ENCODE data around the gene ERGIC1. TPM values are rescaled to one million over a fixed set of nuclear protein-coding genes. Genes with fewer than 3 reads are reported as not detected.

The ERGIC1 gene
- polyA plus RNA-seq, 1 donor from 2014 or later: 59.1 TPM

- Histone ChIP-seq H3K9ac (ENCODE audit: low read length) (no peak overlapping the region), H3F3A (ENCODE audit: insufficient read depth, low read length, poor library complexity, severe bottlenecking) (no peaks in the 10 kb centered on the region), H3K4me3 (ENCODE audit: low read length) (no peak overlapping the region), H2AFZ (ENCODE audit: low read depth, low read length) (no peak overlapping the region), H3K9me2 (ENCODE audit: insufficient read depth, low read length) (no peaks in the 10 kb centered on the region), H3K36me3 (ENCODE audit: insufficient read depth, low read length) (no peaks in the 10 kb centered on the region), H3K27me3 (ENCODE audit: insufficient read depth, low read depth, low read length) (no peaks in the 10 kb centered on the region), H3K4me2 (ENCODE audit: low read length) (no peak overlapping the region), H4K20me1 (ENCODE audit: insufficient read depth) (no peaks in the 10 kb centered on the region), H3K27ac (ENCODE audit: low read length) (no peak overlapping the region), H3K79me2 (replicated peaks; ENCODE audit: insufficient read depth, low read length) (no peaks in the 10 kb centered on the region), H3K9me3 (ENCODE audit: low read length) (no peaks in the 10 kb centered on the region)
- TF ChIP-seq EZH2 (IDR thresholded peaks at IDR 0.05; ENCODE audit: borderline replicate concordance, insufficient read depth, low read length, poor library complexity, severe bottlenecking): no peak
- TF ChIP-seq TAF1 (IDR thresholded peaks at IDR 0.05; ENCODE audit: low read depth): no peak
- no peak for TF ChIP-seq REST (IDR thresholded peaks at IDR 0.05; ENCODE audit: borderline replicate concordance)
- TF ChIP-seq POLR2AphosphoS5 (IDR thresholded peaks at IDR 0.05): no peak
- no peak for TF ChIP-seq CTCF (IDR thresholded peaks at IDR 0.05; ENCODE audit: poor library complexity, severe bottlenecking)
- no peak for TF ChIP-seq SMC3 (conservative IDR thresholded peaks at IDR 0.05; ENCODE audit: poor library complexity)
Measured at GRCh38 chr5:172933238-172933637, 99.2 kb downstream of the ERGIC1 start.

GRCh38 chr5:172935096-172935495, 101.0 kb downstream of the ERGIC1 start:
- no peaks in the 10 kb centered on the region for H3F3A ChIP-seq (ENCODE audit: insufficient read depth, low read length, poor library complexity, severe bottlenecking)
- no peaks in the 10 kb centered on the region for H3K9me3 ChIP-seq (ENCODE audit: low read length)
- no peaks in the 10 kb centered on the region for H4K20me1 ChIP-seq (ENCODE audit: insufficient read depth)
- no peak overlapping the region for H3K4me2 ChIP-seq (ENCODE audit: low read length)
- TF ChIP-seq SMC3 (conservative IDR thresholded peaks at IDR 0.05; ENCODE audit: poor library complexity) (no peak), CTCF (IDR thresholded peaks at IDR 0.05; ENCODE audit: poor library complexity, severe bottlenecking) (no peak), TAF1 (IDR thresholded peaks at IDR 0.05; ENCODE audit: low read depth) (no peak), REST (IDR thresholded peaks at IDR 0.05; ENCODE audit: borderline replicate concordance) (no peak), RAD21 (conservative IDR thresholded peaks at IDR 0.05) (no peak), EZH2 (IDR thresholded peaks at IDR 0.05; ENCODE audit: borderline replicate concordance, insufficient read depth, low read length, poor library complexity, severe bottlenecking) (no peak), EP300 (conservative IDR thresholded peaks at IDR 0.05; ENCODE audit: poor library complexity, severe bottlenecking) (no peak), POLR2AphosphoS5 (IDR thresholded peaks at IDR 0.05) (no peak), MXI1 (conservative IDR thresholded peaks at IDR 0.05; ENCODE audit: poor library complexity, severe bottlenecking) (no peak)
- no peaks in the 10 kb centered on the region for H3K27me3 ChIP-seq (ENCODE audit: insufficient read depth, low read depth, low read length)
- H3K27ac ChIP-seq (ENCODE audit: low read length): no peak overlapping the region
- no peak overlapping the region for H3K4me3 ChIP-seq (ENCODE audit: low read length)
- H2AFZ ChIP-seq (ENCODE audit: low read depth, low read length): no peak overlapping the region
- no peak overlapping the region for H3K9ac ChIP-seq (ENCODE audit: low read length)
- no peaks in the 10 kb centered on the region for H3K79me2 ChIP-seq (replicated peaks; ENCODE audit: insufficient read depth, low read length)
- H3K9me2 ChIP-seq (ENCODE audit: insufficient read depth, low read length): no peaks in the 10 kb centered on the region
- H3K36me3 ChIP-seq (ENCODE audit: insufficient read depth, low read length): no peaks in the 10 kb centered on the region
